ENCODE results near the gene NASP.
"Not testable (repeated sequence)": the region's sequence is repeated elsewhere in the genome, so short reads cannot be mapped to it uniquely, and the experiment has no call there.

DNA sequence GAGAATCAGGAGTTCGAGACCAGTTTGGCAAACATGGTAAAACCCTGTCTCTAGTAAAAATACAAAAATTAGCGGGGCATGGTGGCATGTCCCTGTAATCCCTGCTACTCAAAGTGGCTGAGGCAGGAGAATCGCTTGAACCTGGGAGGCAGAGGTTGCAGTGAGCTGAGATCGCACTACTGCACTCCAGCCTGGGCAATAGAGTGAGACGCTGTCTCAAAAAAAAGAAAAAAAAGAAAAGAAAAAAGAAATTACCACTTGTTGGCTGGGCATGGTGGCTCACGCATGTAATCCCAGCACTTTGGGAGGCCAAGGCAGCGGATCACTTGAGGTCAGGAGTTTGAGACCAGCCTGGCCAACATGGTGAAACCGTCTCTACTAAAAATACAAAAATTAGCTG, 12.9 kb downstream of the NASP start:
- TF ChIP-seq POLR2A, EP300, POLR2AphosphoS5 (IDR thresholded peaks at IDR 0.05): not testable (repeated sequence)
- TF ChIP-seq, protein P1, sequence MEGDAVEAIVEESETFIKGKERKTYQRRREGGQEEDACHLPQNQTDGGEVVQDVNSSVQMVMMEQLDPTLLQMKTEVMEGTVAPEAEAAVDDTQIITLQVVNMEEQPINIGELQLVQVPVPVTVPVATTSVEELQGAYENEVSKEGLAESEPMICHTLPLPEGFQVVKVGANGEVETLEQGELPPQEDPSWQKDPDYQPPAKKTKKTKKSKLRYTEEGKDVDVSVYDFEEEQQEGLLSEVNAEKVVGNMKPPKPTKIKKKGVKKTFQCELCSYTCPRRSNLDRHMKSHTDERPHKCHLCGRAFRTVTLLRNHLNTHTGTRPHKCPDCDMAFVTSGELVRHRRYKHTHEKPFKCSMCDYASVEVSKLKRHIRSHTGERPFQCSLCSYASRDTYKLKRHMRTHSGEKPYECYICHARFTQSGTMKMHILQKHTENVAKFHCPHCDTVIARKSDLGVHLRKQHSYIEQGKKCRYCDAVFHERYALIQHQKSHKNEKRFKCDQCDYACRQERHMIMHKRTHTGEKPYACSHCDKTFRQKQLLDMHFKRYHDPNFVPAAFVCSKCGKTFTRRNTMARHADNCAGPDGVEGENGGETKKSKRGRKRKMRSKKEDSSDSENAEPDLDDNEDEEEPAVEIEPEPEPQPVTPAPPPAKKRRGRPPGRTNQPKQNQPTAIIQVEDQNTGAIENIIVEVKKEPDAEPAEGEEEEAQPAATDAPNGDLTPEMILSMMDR (IDR thresholded peaks at IDR 0.05): not testable (repeated sequence)
